ENCODE measurements around the gene TUBB1.

GRCh38 chr20:58986286-58986967 is 32.8 kb upstream of the TUBB1 start:
- TF ChIP-seq CHD4 (IDR thresholded peaks at IDR 0.05; ENCODE audit: borderline replicate concordance, low read length) (no peak), PRPF4 (IDR thresholded peaks at IDR 0.05; ENCODE audit: low read depth, low read length, poor library complexity, severe bottlenecking) (no peak)
